Stimulated activated effector memory CD8-positive, alpha-beta T cell treated with anti-CD3 and anti-CD28 coated beads, Interleukin-12 subunit alpha, Interleukin-12 subunit beta, amount 100 ng/mL, for 72 hours (primary cell): ENCODE results near the gene TNS3.

Experiments
- ATAC-seq: fragments of 150-1000 bp; cut with Tn5 transposase; 2 replicates; pipeline ENCODE4 v1.10.0; 2021
- DNase-seq, 2 donors: peaks; one replicate each; pipeline ENCODE4 v3.0.0; 2021 to 2022; ENCODE audit warnings: low spot score in 2 of 2
- H3K27ac Mint-ChIP-seq: one replicate; pipeline ENCODE4 v1.8.0; 2022; ENCODE audit warnings: mild to moderate bottlenecking, mixed read lengths
- H3K36me3 Mint-ChIP-seq: one replicate; pipeline ENCODE4 v1.8.0; 2022; ENCODE audit warnings: mild to moderate bottlenecking, mixed read lengths
- H3K4me1 Mint-ChIP-seq: one replicate; pipeline ENCODE4 v1.8.0; 2022; ENCODE audit warnings: mixed read lengths
- H3K4me3 Mint-ChIP-seq: one replicate; pipeline ENCODE4 v1.8.0; 2022; ENCODE audit warnings: mild to moderate bottlenecking, mixed read lengths
- H3K9me3 Mint-ChIP-seq: one replicate; pipeline ENCODE4 v1.8.0; 2022; ENCODE audit warnings: mixed read lengths

TNS3 gene

GRCh38 chr7:47402941-47403866 lies 178.7 kb downstream of the TNS3 start:
- Mint-ChIP-seq H3K27ac (no peak overlapping the region), H3K4me3 (no peak overlapping the region), H3K36me3 (no peaks in the 10 kb centered on the region), H3K4me1 (no peaks in the 10 kb centered on the region), H3K9me3 (no peaks in the 10 kb centered on the region)
- DNase-seq: no peak
- ATAC-seq: no peak

GRCh38 chr7:47401611-47402570 lies 180.0 kb downstream of the TNS3 start:
- no peaks in the 10 kb centered on the region for H3K36me3 Mint-ChIP-seq
- H3K4me1 Mint-ChIP-seq: no peaks in the 10 kb centered on the region
- H3K27ac Mint-ChIP-seq: no peak overlapping the region
- no peaks in the 10 kb centered on the region for H3K9me3 Mint-ChIP-seq
- no peak for ATAC-seq
- no peak overlapping the region for H3K4me3 Mint-ChIP-seq
- DNase-seq: no peak

GRCh38 chr7:47400741-47401206 lies 181.1 kb downstream of the TNS3 start:
- Mint-ChIP-seq H3K9me3 (no peaks in the 10 kb centered on the region), H3K4me3 (no peak overlapping the region), H3K36me3 (no peaks in the 10 kb centered on the region), H3K27ac (no peak overlapping the region), H3K4me1 (no peaks in the 10 kb centered on the region)
- ATAC-seq (no peak), DNase-seq (no peak)

GRCh38 chr7:47400001-47400400 lies 181.9 kb downstream of the TNS3 start:
- no peak for DNase-seq
- Mint-ChIP-seq H3K4me1 (no peaks in the 10 kb centered on the region), H3K36me3 (no peaks in the 10 kb centered on the region), H3K27ac (no peak overlapping the region), H3K4me3 (no peak overlapping the region), H3K9me3 (no peaks in the 10 kb centered on the region)
- no peak for ATAC-seq

- Mint-ChIP-seq H3K4me1 (no peaks in the 10 kb centered on the region), H3K36me3 (no peaks in the 10 kb centered on the region), H3K4me3 (no peak overlapping the region), H3K27ac (no peak overlapping the region), H3K9me3 (no peaks in the 10 kb centered on the region)
- ATAC-seq: no peak
- DNase-seq: no peak
Measured at GRCh38 chr7:47394751-47395252, 187.1 kb downstream of the TNS3 start.

- Mint-ChIP-seq H3K27ac (no peak overlapping the region), H3K36me3 (no peaks in the 10 kb centered on the region), H3K9me3 (no peaks in the 10 kb centered on the region)
Measured at GRCh38 chr7:47394216-47394615, 187.7 kb downstream of the TNS3 start.

GRCh38 chr7:47393406-47393805 lies 188.5 kb downstream of the TNS3 start:
- no peak for DNase-seq
- H3K36me3 Mint-ChIP-seq: no peaks in the 10 kb centered on the region
- H3K4me3 Mint-ChIP-seq: no peak overlapping the region

More at GRCh38 chr7:47394216-47394615, 187.7 kb downstream of the TNS3 start:
- no peak for DNase-seq
- Mint-ChIP-seq H3K4me1 (no peaks in the 10 kb centered on the region), H3K4me3 (no peak overlapping the region)
- no peak for ATAC-seq

GRCh38 chr7:47392241-47392759 lies 189.6 kb downstream of the TNS3 start:
- no peaks in the 10 kb centered on the region for H3K36me3 Mint-ChIP-seq
- H3K4me3 Mint-ChIP-seq: no peak overlapping the region
- no peak overlapping the region for H3K27ac Mint-ChIP-seq
- H3K4me1 Mint-ChIP-seq: no peaks in the 10 kb centered on the region
- ATAC-seq (no peak), DNase-seq (no peak)
- peaks cover 4% of the 10 kb centered on the region for H3K9me3 Mint-ChIP-seq

More at GRCh38 chr7:47393406-47393805, 188.5 kb downstream of the TNS3 start:
- no peak for ATAC-seq
- Mint-ChIP-seq H3K4me1 (no peaks in the 10 kb centered on the region), H3K27ac (no peak overlapping the region), H3K9me3 (peaks cover 4% of the 10 kb centered on the region)

GRCh38 chr7:47391726-47392125 lies 190.2 kb downstream of the TNS3 start:
- Mint-ChIP-seq H3K4me3 (no peak overlapping the region), H3K27ac (no peak overlapping the region), H3K4me1 (no peaks in the 10 kb centered on the region), H3K9me3 (peaks cover 4% of the 10 kb centered on the region), H3K36me3 (no peaks in the 10 kb centered on the region)
- no peak for DNase-seq
- ATAC-seq: no peak

GRCh38 chr7:47390914-47391313 lies 191.0 kb downstream of the TNS3 start:
- Mint-ChIP-seq H3K4me3 (no peak overlapping the region), H3K4me1 (no peaks in the 10 kb centered on the region), H3K9me3 (peaks cover 4% of the 10 kb centered on the region), H3K27ac (no peak overlapping the region), H3K36me3 (no peaks in the 10 kb centered on the region)
- no peak for ATAC-seq
- DNase-seq: no peak

- Mint-ChIP-seq H3K9me3 (peaks cover 4% of the 10 kb centered on the region), H3K36me3 (no peaks in the 10 kb centered on the region), H3K4me3 (no peak overlapping the region), H3K4me1 (no peaks in the 10 kb centered on the region), H3K27ac (no peak overlapping the region)
- DNase-seq: no peak
- no peak for ATAC-seq
Measured at GRCh38 chr7:47389923-47390630, 191.8 kb downstream of the TNS3 start.

GRCh38 chr7:47389171-47389922 lies 192.6 kb downstream of the TNS3 start:
- no peaks in the 10 kb centered on the region for H3K4me1 Mint-ChIP-seq
- ATAC-seq: no peak
- H3K36me3 Mint-ChIP-seq: no peaks in the 10 kb centered on the region
- no peak overlapping the region for H3K4me3 Mint-ChIP-seq
- H3K9me3 Mint-ChIP-seq: peaks cover 4% of the 10 kb centered on the region
- H3K27ac Mint-ChIP-seq: no peak overlapping the region
- DNase-seq: no peak

GRCh38 chr7:47387506-47387905 lies 194.4 kb downstream of the TNS3 start:
- ATAC-seq: no peak

GRCh38 chr7:47386273-47386835 lies 195.6 kb downstream of the TNS3 start:
- Mint-ChIP-seq H3K27ac (no peak overlapping the region), H3K4me3 (no peak overlapping the region)
- no peak for ATAC-seq

More at GRCh38 chr7:47387506-47387905, 194.4 kb downstream of the TNS3 start:
- Mint-ChIP-seq H3K4me3 (no peak overlapping the region), H3K36me3 (no peaks in the 10 kb centered on the region), H3K9me3 (peaks cover 4% of the 10 kb centered on the region), H3K4me1 (no peaks in the 10 kb centered on the region), H3K27ac (no peak overlapping the region)
- no peak for DNase-seq

More at GRCh38 chr7:47386273-47386835, 195.6 kb downstream of the TNS3 start:
- H3K4me1 Mint-ChIP-seq: no peaks in the 10 kb centered on the region
- H3K9me3 Mint-ChIP-seq: peaks cover 4% of the 10 kb centered on the region
- DNase-seq: no peak
- H3K36me3 Mint-ChIP-seq: no peaks in the 10 kb centered on the region
